HCT116 (cell line): ENCODE data around the gene HOXA11. TPM values are rescaled to one million over a fixed set of nuclear protein-coding genes. Genes with fewer than 3 reads are reported as not detected.

Experiments used
- ATAC-seq: fragments of 200-7000 bp; cut with Tn5 transposase; 2 replicates; pipeline ENCODE4 v1.9.1; 2020; ENCODE audit warnings: mild to moderate bottlenecking, moderate library complexity
- BruUV-seq: library from RNA; stranded (reverse); fragments of 400-500 nt; replicated peaks from 2 replicates; lab custom pipeline; 2021; lab: Mats Ljungman, UMichigan
- CTCF ChIA-PET: fragments of 300-600 bp; sonication (Branson Sonifier 250); formaldehyde crosslinking; loops from one replicate; lab custom pipeline; 2021; ENCODE audit warnings: antibody characterized with exemption; lab: Charles Lee
- POLR2A ChIA-PET: fragments of 300-600, 350-600 bp; sonication (Branson Sonifier 250); formaldehyde crosslinking; loops from one replicate; lab custom pipeline; 2021; ENCODE audit warnings: antibody characterized with exemption; lab: Charles Lee
- RAD21 ChIA-PET, 2 experiments: fragments of 300-600 bp; sonication (Branson Sonifier 250); formaldehyde crosslinking; loops; one replicate each; lab custom pipeline; 2023; ENCODE audit warnings: low total read pairs in 2 of 2; ENCODE audit not compliant: uncharacterized antibody in 2 of 2, unreplicated experiment in 2 of 2, low non-redundant PET in 1 of 2; lab: Charles Lee
- DNase-seq: peaks from one replicate; pipeline ENCODE4 v3.0.0-alpha.2; 2010; ENCODE audit warnings: low read depth, low spot score
- H2AFZ ChIP-seq: fragments of 200-600 bp; shearing (Covaris generic), sonication (generic); 2 replicates; pipeline ENCODE4 v1.6.1; 2017; ENCODE audit warnings: low read depth, mixed run types, mixed read lengths, antibody characterized with exemption, low read length; ENCODE audit not compliant: poor library complexity, severe bottlenecking
- H3K27ac ChIP-seq: 2 replicates; pipeline ENCODE4 v1.5.1; 2012; ENCODE audit warnings: low read depth, low read length
- H3K27me3 ChIP-seq: fragments of 200-600 bp; sonication (generic); 2 replicates; pipeline ENCODE4 v1.6.1; 2016; ENCODE audit warnings: mixed run types, low read length, mixed read lengths; ENCODE audit not compliant: insufficient read depth
- H3K36me3 ChIP-seq, 2 experiments: fragments of 200-500 bp in 1 of 2; fragments of 200-600 bp in 1 of 2; sonication (Bioruptor generic) in 1 of 2; sonication (generic) in 1 of 2; 2 replicates each; pipeline versions ENCODE4 v1.5.1 to v1.6.1; 2014 to 2016; ENCODE audit warnings: low read length in 2 of 2, inconsistent platforms in 1 of 2, mixed read lengths in 1 of 2, mixed run types in 1 of 2; ENCODE audit not compliant: insufficient read depth in 2 of 2, control insufficient read depth in 1 of 2
- H3K4me1 ChIP-seq, 2 experiments: fragments of 200-600 bp in 1 of 2; sonication (generic) in 1 of 2; 2 replicates each; pipeline versions ENCODE4 v1.5.1 to v1.6.1; 2012 to 2017; ENCODE audit warnings: low read length in 2 of 2, inconsistent platforms in 1 of 2, mild to moderate bottlenecking in 1 of 2, mixed read lengths in 1 of 2, mixed run types in 1 of 2, moderate library complexity in 1 of 2; ENCODE audit not compliant: insufficient read depth in 2 of 2, control insufficient read depth in 1 of 2
- H3K4me2 ChIP-seq: fragments of 200-600 bp; sonication (generic); 2 replicates; pipeline ENCODE4 v1.6.1; 2017; ENCODE audit warnings: mixed run types, low read length, mixed read lengths
- H3K4me3 ChIP-seq, 2 experiments: fragments of 200-600 bp in 1 of 2; sonication (generic) in 1 of 2; replicated peaks in 1 of 2; 2 replicates each; pipeline ENCODE4 v1.5.1; 2011 to 2016; ENCODE audit warnings: low read length in 2 of 2, control low read depth in 1 of 2, low read depth in 1 of 2, mild to moderate bottlenecking in 1 of 2, mixed read lengths in 1 of 2, mixed run types in 1 of 2
- H3K79me2 ChIP-seq: fragments of 200-600 bp; sonication (generic); 2 replicates; pipeline ENCODE4 v1.6.1; 2017; ENCODE audit warnings: mild to moderate bottlenecking, mixed run types, low read length, moderate library complexity, mixed read lengths; ENCODE audit not compliant: insufficient read depth
- H3K9ac ChIP-seq: fragments of 200-600 bp; sonication (generic); 2 replicates; pipeline ENCODE4 v1.6.1; 2016; ENCODE audit warnings: low read length, mixed read lengths
- H3K9me2 ChIP-seq: fragments of 200-600 bp; sonication (generic), shearing (Covaris generic); 2 replicates; pipeline ENCODE4 v1.6.1; 2017; ENCODE audit warnings: mixed run types, mild to moderate bottlenecking, moderate library complexity; ENCODE audit not compliant: insufficient read depth
- H3K9me3 ChIP-seq, 2 experiments: fragments of 200-500 bp in 1 of 2; fragments of 200-600 bp in 1 of 2; sonication (Bioruptor generic) in 1 of 2; sonication (generic) in 1 of 2; 2 replicates each; pipeline ENCODE4 v1.6.1; 2014 to 2017; ENCODE audit warnings: low read length in 2 of 2, mixed read lengths in 2 of 2, inconsistent platforms in 1 of 2, low read depth in 1 of 2, mild to moderate bottlenecking in 1 of 2, mixed run types in 1 of 2, moderate library complexity in 1 of 2; ENCODE audit not compliant: control insufficient read depth in 1 of 2, insufficient read depth in 1 of 2
- H4K20me1 ChIP-seq: fragments of 200-600 bp; sonication (generic), shearing (Covaris generic); 2 replicates; pipeline ENCODE4 v1.6.1; 2017; ENCODE audit warnings: mixed run types, mild to moderate bottlenecking, moderate library complexity; ENCODE audit not compliant: insufficient read depth
- ATF3 ChIP-seq: IDR thresholded peaks from 2 replicates; pipeline ENCODE4 v1.6.1; 2012
- CBX3 ChIP-seq: IDR thresholded peaks from 2 replicates; pipeline ENCODE4 v1.6.1; 2012; ENCODE audit warnings: low read depth
- CEBPB ChIP-seq: IDR thresholded peaks from 2 replicates; pipeline ENCODE4 v1.6.1; 2012; ENCODE audit warnings: low read depth
- CTCF ChIP-seq, 3 experiments: fragments of 200-600 bp in 1 of 3; sonication (generic) in 1 of 3; IDR thresholded peaks in 2 of 3; conservative IDR thresholded peaks in 1 of 3; 2 replicates each; pipeline ENCODE4 v1.5.1; 2012 to 2017; ENCODE audit warnings: low read depth in 2 of 3, low read length in 2 of 3, antibody characterized with exemption in 1 of 3, borderline replicate concordance in 1 of 3, control low read depth in 1 of 3, mild to moderate bottlenecking in 1 of 3, mixed read lengths in 1 of 3, mixed run types in 1 of 3, moderate library complexity in 1 of 3; ENCODE audit not compliant: insufficient read depth in 1 of 3
- EZH2 ChIP-seq: fragments of 200-600 bp; sonication (generic); IDR thresholded peaks from 2 replicates; pipeline ENCODE4 v1.6.1; 2017; ENCODE audit warnings: antibody characterized with exemption, mixed run types
- MAX ChIP-seq: IDR thresholded peaks from 2 replicates; pipeline ENCODE4 v1.6.1; 2012
- POLR2A ChIP-seq: IDR thresholded peaks from 2 replicates; pipeline ENCODE4 v1.7.0; 2011; ENCODE audit warnings: borderline replicate concordance; ENCODE audit not compliant: insufficient read depth, insufficient read length; ENCODE audit errors: extremely low read depth
- POLR2AphosphoS5 ChIP-seq: IDR thresholded peaks from 2 replicates; pipeline ENCODE4 v1.6.1; 2011; ENCODE audit warnings: mild to moderate bottlenecking, low read depth, low read length, moderate library complexity
- RAD21 ChIP-seq: IDR thresholded peaks from 2 replicates; pipeline ENCODE4 v1.6.1; 2012; ENCODE audit warnings: low read depth, mild to moderate bottlenecking
- SIN3A ChIP-seq: IDR thresholded peaks from 2 replicates; pipeline ENCODE4 v1.6.1; 2012; ENCODE audit warnings: low read depth
- SP1 ChIP-seq: IDR thresholded peaks from 2 replicates; pipeline ENCODE4 v1.6.1; 2012; ENCODE audit warnings: low read depth
- TCF7L2 ChIP-seq: IDR thresholded peaks from 2 replicates; pipeline ENCODE4 v1.7.0; 2011; ENCODE audit warnings: borderline replicate concordance, inconsistent platforms; ENCODE audit not compliant: insufficient read depth, insufficient read length; ENCODE audit errors: extremely low read depth
- ZFX ChIP-seq: fragments of 450-650 bp; IDR thresholded peaks from 2 replicates; pipeline ENCODE4 v1.6.1; 2017
- intact Hi-C: fragments of 100-400 bp; cut with micrococcal nuclease; formaldehyde crosslinking; loops from 2 replicates; pipeline ENCODE4 v1.10.0; 2022
- total RNA-seq: library from RNA; stranded (reverse); gene quantifications from one replicate; pipeline ENCODE4 v1.2.1, GENCODE V29; 2021; ENCODE audit not compliant: unreplicated experiment

HOXA11 gene
- total RNA-seq, 1 experiment from 2014 or later = 6.8 TPM

GRCh38 chr7:27181795-27182275, 3.2 kb downstream of the HOXA11 start:
- ATAC-seq (no peak), DNase-seq (no peak)
- H3K9me2 ChIP-seq = no peaks in the 10 kb centered on the region
- ChIA-PET CTCF (no interaction called here), POLR2A (interaction anchor here (1.6 kb wide), 1 partner anchor 14 kb away, joined by 3 read pairs; no protein-coding TSS in a partner anchor), RAD21 (no interaction called here)
- BruUV-seq = no TSS peak
- peaks cover 30 to 54% of the 10 kb centered on the region in 2 experiments for H3K4me1 ChIP-seq
- H3K4me2 ChIP-seq = no peak overlapping the region
- H3K9ac ChIP-seq = no peak overlapping the region
- intact Hi-C loops = no loop called here
- H2AFZ ChIP-seq = no peak overlapping the region
- no peak overlapping the region for H3K4me3 ChIP-seq
- H4K20me1 ChIP-seq = no peaks in the 10 kb centered on the region
- H3K79me2 ChIP-seq = peaks cover 19% of the 10 kb centered on the region
- TF ChIP-seq RAD21 (no peak), ZFX (no peak), CEBPB (no peak), CBX3 (no peak), POLR2A (no peak), SIN3A (no peak), EZH2 (no peak), ATF3 (no peak), CTCF (IDR thresholded peaks at IDR 0.05 in 2 of 3, conservative IDR thresholded peaks at IDR 0.05 in 1 of 3; ENCODE audit: borderline replicate concordance in 1 of 3, insufficient read depth in 1 of 3, low read depth in 2 of 3, low read length in 2 of 3) (no peak), SP1 (no peak), TCF7L2 (no peak), POLR2AphosphoS5 (no peak), MAX (no peak)
- no peaks in the 10 kb centered on the region for H3K9me3 ChIP-seq
- no peak overlapping the region for H3K27ac ChIP-seq
- no peaks in the 10 kb centered on the region for H3K27me3 ChIP-seq
- no peaks in the 10 kb centered on the region for H3K36me3 ChIP-seq
